Endothelial cell of umbilical vein (primary cell): Measurements from ENCODE around the gene SFMBT2.

Experiments used
- CTCF ChIP-seq, 2 donors: IDR thresholded peaks; 1 replicate in 1 of 2; 2 replicates in 1 of 2; pipeline ENCODE4 v1.5.1; 2011; ENCODE audit warnings: low read length in 2 of 2, mild to moderate bottlenecking in 2 of 2, moderate library complexity in 2 of 2, control low read depth in 1 of 2, inconsistent platforms in 1 of 2, low read depth in 1 of 2; ENCODE audit not compliant: insufficient read depth in 1 of 2; ENCODE audit errors: extremely low read depth in 1 of 2
- EZH2 ChIP-seq: IDR thresholded peaks from 2 replicates; pipeline ENCODE4 v1.6.1; 2012; ENCODE audit warnings: borderline replicate concordance, low read depth, mild to moderate bottlenecking, moderate library complexity, low read length, inconsistent platforms; ENCODE audit not compliant: severe bottlenecking
- FOS ChIP-seq: IDR thresholded peaks from 2 replicates; pipeline ENCODE4 v1.6.1; 2011; ENCODE audit warnings: mild to moderate bottlenecking, low read length, moderate library complexity, borderline replicate concordance; ENCODE audit not compliant: insufficient read depth
- GATA2 ChIP-seq: IDR thresholded peaks from 2 replicates; pipeline ENCODE4 v1.7.0; 2011; ENCODE audit warnings: low read depth, mild to moderate bottlenecking, moderate library complexity, mixed read lengths, low read length; ENCODE audit not compliant: insufficient read length, insufficient read depth
- JUN ChIP-seq: IDR thresholded peaks from 2 replicates; pipeline ENCODE4 v1.6.1; 2011; ENCODE audit warnings: borderline replicate concordance, low read depth; ENCODE audit not compliant: insufficient read length, insufficient read depth
- MAX ChIP-seq: IDR thresholded peaks from 2 replicates; pipeline ENCODE4 v1.6.1; 2011; ENCODE audit not compliant: insufficient read depth, insufficient read length
- MYC ChIP-seq: IDR thresholded peaks from one replicate; pipeline ENCODE4 v1.6.1; 2011; ENCODE audit warnings: mild to moderate bottlenecking, low read depth, low read length
- POLR2A ChIP-seq: IDR thresholded peaks from 2 replicates; pipeline ENCODE4 v1.6.1; 2012; ENCODE audit warnings: low read depth, mild to moderate bottlenecking, control low read depth, low read length
- POLR2AphosphoS5 ChIP-seq: IDR thresholded peaks from 2 replicates; pipeline ENCODE4 v1.6.1; 2012; ENCODE audit warnings: low read depth, mild to moderate bottlenecking, control low read depth, low read length, moderate library complexity; ENCODE audit not compliant: insufficient read depth

GRCh38 chr10:7435674-7436073 is 24.8 kb upstream of the SFMBT2 start:
- TF ChIP-seq CTCF (IDR thresholded peaks at IDR 0.05; ENCODE audit: extremely low read depth in 1 of 2, insufficient read depth in 1 of 2, low read depth in 1 of 2, low read length in 2 of 2): no peak
- TF ChIP-seq POLR2AphosphoS5: no peak
- TF ChIP-seq POLR2A: no peak
- no peak for TF ChIP-seq MYC
- TF ChIP-seq GATA2: no peak
- no peak for TF ChIP-seq MAX
- TF ChIP-seq EZH2: no peak
- no peak for TF ChIP-seq JUN
- no peak for TF ChIP-seq FOS
